A549 (cell line): ENCODE data around the gene PDE3B.

Experiments used
- EP300 ChIP-seq, 2 experiments: fragments of >200 bp; sonication (Bioruptor Twin); formaldehyde crosslinking; IDR thresholded peaks; 2 replicates in 1 of 2; 3 replicates in 1 of 2; pipeline ENCODE4 v1.6.1; 2016 to 2017
- JUN ChIP-seq, 2 experiments: fragments of >200 bp; sonication (Bioruptor Twin); formaldehyde crosslinking; IDR thresholded peaks; 2 replicates in 1 of 2; 3 replicates in 1 of 2; pipeline ENCODE4 v1.6.1; 2016 to 2017
- KDM5A ChIP-seq: fragments of 200-600 bp; sonication (generic); IDR thresholded peaks from 2 replicates; pipeline ENCODE4 v1.6.1; 2016; ENCODE audit warnings: antibody characterized with exemption, mild to moderate bottlenecking
- MYC ChIP-seq: IDR thresholded peaks from 2 replicates; pipeline ENCODE4 v1.6.1; 2012; ENCODE audit warnings: mild to moderate bottlenecking, inconsistent platforms, low read length, improper control_type of control experiment, borderline replicate concordance
- POLR2A ChIP-seq: IDR thresholded peaks from 2 replicates; pipeline ENCODE4 v1.6.1; 2012; ENCODE audit warnings: mild to moderate bottlenecking, low read length
- RCOR1 ChIP-seq: fragments of 150-350 bp; IDR thresholded peaks from 2 replicates; pipeline ENCODE4 v1.6.1; 2014; ENCODE audit warnings: antibody characterized with exemption, low read length, low read depth
- RFX5 ChIP-seq: fragments of 450-650 bp; IDR thresholded peaks from 2 replicates; pipeline ENCODE4 v1.7.1; 2014; ENCODE audit warnings: antibody characterized with exemption, mild to moderate bottlenecking, moderate library complexity
- SMC3 ChIP-seq: fragments of >200 bp; sonication (Bioruptor Twin); formaldehyde crosslinking; IDR thresholded peaks from 3 replicates; pipeline ENCODE4 v1.6.1; 2018; ENCODE audit warnings: inconsistent platforms
- SREBF2 ChIP-seq: fragments of 450-650 bp; IDR thresholded peaks from 2 replicates; pipeline ENCODE4 v1.6.1; 2014; ENCODE audit warnings: mild to moderate bottlenecking, moderate library complexity
- ZNF302 ChIP-seq: fragments of 250-450 bp; sonication (Bioruptor Pico); IDR thresholded peaks from 2 replicates; pipeline ENCODE4 v1.9.0; 2021; ENCODE audit warnings: inconsistent platforms, mild to moderate bottlenecking, moderate library complexity
- TF ChIP-seq, protein P1 (sequence below): fragments of >200 bp; sonication (Bioruptor Twin); formaldehyde crosslinking; IDR thresholded peaks from 3 replicates; pipeline ENCODE4 v1.5.1; 2016
- TF ChIP-seq, protein P2 (sequence below): fragments of 450-650 bp; IDR thresholded peaks from 2 replicates; pipeline ENCODE4 v1.6.1; 2014; ENCODE audit warnings: antibody characterized with exemption
- TF ChIP-seq, protein P3 (sequence below): IDR thresholded peaks from 2 replicates; pipeline ENCODE4 v1.6.1; 2012
- TF ChIP-seq, protein P4 (sequence below): IDR thresholded peaks from 2 replicates; pipeline ENCODE4 v1.6.1; 2012; ENCODE audit warnings: low read depth, borderline replicate concordance

DNA sequence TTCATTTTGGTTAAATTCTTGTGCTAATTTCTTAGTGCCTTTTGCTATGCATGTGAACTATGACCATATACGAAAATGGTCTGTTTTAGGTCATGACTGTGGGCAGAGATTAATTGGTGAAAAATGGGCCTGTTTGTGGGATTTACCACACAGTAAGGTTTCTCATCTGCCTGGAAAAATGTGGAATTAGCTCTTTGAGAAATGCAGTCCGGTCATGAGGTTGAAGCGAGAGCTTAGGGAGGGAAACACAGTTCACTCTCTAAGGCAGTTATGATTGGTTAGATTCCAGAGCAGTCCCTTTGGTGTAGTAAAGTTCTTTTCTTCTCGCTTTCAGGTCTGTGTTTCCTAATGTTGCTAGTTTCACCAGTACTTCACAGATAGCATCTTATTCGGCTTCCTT lies 1.2 kb upstream of the PDE3B start:
- TF ChIP-seq, protein P1, sequence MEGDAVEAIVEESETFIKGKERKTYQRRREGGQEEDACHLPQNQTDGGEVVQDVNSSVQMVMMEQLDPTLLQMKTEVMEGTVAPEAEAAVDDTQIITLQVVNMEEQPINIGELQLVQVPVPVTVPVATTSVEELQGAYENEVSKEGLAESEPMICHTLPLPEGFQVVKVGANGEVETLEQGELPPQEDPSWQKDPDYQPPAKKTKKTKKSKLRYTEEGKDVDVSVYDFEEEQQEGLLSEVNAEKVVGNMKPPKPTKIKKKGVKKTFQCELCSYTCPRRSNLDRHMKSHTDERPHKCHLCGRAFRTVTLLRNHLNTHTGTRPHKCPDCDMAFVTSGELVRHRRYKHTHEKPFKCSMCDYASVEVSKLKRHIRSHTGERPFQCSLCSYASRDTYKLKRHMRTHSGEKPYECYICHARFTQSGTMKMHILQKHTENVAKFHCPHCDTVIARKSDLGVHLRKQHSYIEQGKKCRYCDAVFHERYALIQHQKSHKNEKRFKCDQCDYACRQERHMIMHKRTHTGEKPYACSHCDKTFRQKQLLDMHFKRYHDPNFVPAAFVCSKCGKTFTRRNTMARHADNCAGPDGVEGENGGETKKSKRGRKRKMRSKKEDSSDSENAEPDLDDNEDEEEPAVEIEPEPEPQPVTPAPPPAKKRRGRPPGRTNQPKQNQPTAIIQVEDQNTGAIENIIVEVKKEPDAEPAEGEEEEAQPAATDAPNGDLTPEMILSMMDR = no peak
- no peak for TF ChIP-seq POLR2A
- TF ChIP-seq, protein P2, sequence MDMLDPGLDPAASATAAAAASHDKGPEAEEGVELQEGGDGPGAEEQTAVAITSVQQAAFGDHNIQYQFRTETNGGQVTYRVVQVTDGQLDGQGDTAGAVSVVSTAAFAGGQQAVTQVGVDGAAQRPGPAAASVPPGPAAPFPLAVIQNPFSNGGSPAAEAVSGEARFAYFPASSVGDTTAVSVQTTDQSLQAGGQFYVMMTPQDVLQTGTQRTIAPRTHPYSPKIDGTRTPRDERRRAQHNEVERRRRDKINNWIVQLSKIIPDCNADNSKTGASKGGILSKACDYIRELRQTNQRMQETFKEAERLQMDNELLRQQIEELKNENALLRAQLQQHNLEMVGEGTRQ = no peak
- TF ChIP-seq JUN (IDR thresholded peaks at IDR 0.05) = no peak
- TF ChIP-seq SREBF2 = no peak
- TF ChIP-seq RFX5 = no peak
- no peak for TF ChIP-seq ZNF302 (CRISPR knock-in tag)
- no peak for TF ChIP-seq RCOR1
- TF ChIP-seq KDM5A = no peak
- no peak for TF ChIP-seq SMC3
- TF ChIP-seq MYC = no peak
- TF ChIP-seq, protein P3, sequence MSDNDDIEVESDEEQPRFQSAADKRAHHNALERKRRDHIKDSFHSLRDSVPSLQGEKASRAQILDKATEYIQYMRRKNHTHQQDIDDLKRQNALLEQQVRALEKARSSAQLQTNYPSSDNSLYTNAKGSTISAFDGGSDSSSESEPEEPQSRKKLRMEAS = no peak
- no peak for TF ChIP-seq EP300 (IDR thresholded peaks at IDR 0.05)
- TF ChIP-seq, protein P4, sequence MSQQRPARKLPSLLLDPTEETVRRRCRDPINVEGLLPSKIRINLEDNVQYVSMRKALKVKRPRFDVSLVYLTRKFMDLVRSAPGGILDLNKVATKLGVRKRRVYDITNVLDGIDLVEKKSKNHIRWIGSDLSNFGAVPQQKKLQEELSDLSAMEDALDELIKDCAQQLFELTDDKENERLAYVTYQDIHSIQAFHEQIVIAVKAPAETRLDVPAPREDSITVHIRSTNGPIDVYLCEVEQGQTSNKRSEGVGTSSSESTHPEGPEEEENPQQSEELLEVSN = no peak
